Prostate gland (tissue), 2 donors: Measurements from ENCODE around the gene XK. TPM values are rescaled to one million over a fixed set of nuclear protein-coding genes. Genes with fewer than 3 reads are reported as not detected.
A peak's percentile ranks its signal among the peaks of the same experiment; 100 is the strongest.

Source experiments
- DNase-seq: peaks from one replicate; pipeline ENCODE4 v3.0.0-alpha.2; 2019; ENCODE audit warnings: low spot score
- H3K27ac ChIP-seq, 2 donors: fragments of 200-600 bp; sonication (generic); 2 replicates each; pipeline ENCODE4 v1.5.1; 2017 to 2019
- H3K27me3 ChIP-seq: fragments of 200-600 bp; sonication (generic); replicated peaks from 2 replicates; pipeline ENCODE4 v1.5.1; 2019; ENCODE audit not compliant: insufficient read depth
- H3K36me3 ChIP-seq, 2 donors: fragments of 200-600 bp; sonication (generic); 1 replicate in 1 of 2; 2 replicates in 1 of 2; pipeline versions ENCODE4 v1.5.1 to v1.8.1; 2017 to 2019
- H3K4me1 ChIP-seq: fragments of 200-600 bp; sonication (generic); replicated peaks from 2 replicates; pipeline ENCODE4 v1.5.1; 2019
- H3K4me3 ChIP-seq, 2 donors: fragments of 200-600 bp; sonication (generic); 2 replicates each; pipeline ENCODE4 v1.5.1; 2017 to 2019
- H3K9me3 ChIP-seq: fragments of 200-600 bp; sonication (generic); 2 replicates; pipeline ENCODE4 v1.5.1; 2017
- CTCF ChIP-seq, 4 experiments: fragments of 200-600 bp in 2 of 4; fragments of 450-650 bp in 2 of 4; sonication (generic) in 2 of 4; IDR thresholded peaks; 1 replicate in 3 of 4; 2 replicates in 1 of 4; pipeline ENCODE4 v1.5.1; 2016 to 2019; ENCODE audit warnings: antibody characterized with exemption in 4 of 4, mild to moderate bottlenecking in 2 of 4, moderate library complexity in 2 of 4
- POLR2A ChIP-seq: fragments of 450-650 bp; IDR thresholded peaks from one replicate; pipeline ENCODE4 v1.6.1; 2016; ENCODE audit warnings: antibody characterized with exemption, mild to moderate bottlenecking
- POLR2AphosphoS5 ChIP-seq: sonication (generic); formaldehyde crosslinking; IDR thresholded peaks from one replicate; pipeline ENCODE4 v1.6.1; 2017; ENCODE audit warnings: antibody characterized with exemption
- WGBS: methylation state at CpG from one replicate; pipeline ENCODE4 v1.1.5; 2018; 5-methylcytosine and 5-hydroxymethylcytosine counted together
- intact Hi-C: fragments of 100-400 bp; cut with DNase I; formaldehyde crosslinking; loops from one replicate; pipeline ENCODE4 v1.14.2; 2022
- total RNA-seq, 2 donors: library from RNA; depleted of rRNA; stranded (reverse); fragments of >200 nt; gene quantifications; one replicate each; pipeline ENCODE4 v1.1.0, GENCODE V29; 2016

XK gene
- 1 to 10 TPM; 2.6 to 3.2 TPM for total RNA-seq

GRCh38 chrX:37685381-37686359 is at the start of gene XK:
XK (plus strand) TSS chrX:37685791; CDS start chrX:37685962, 171 bp downstream.
- TF ChIP-seq POLR2AphosphoS5 (no peak), POLR2A (peak; percentile 13), CTCF (IDR thresholded peaks at IDR 0.05) (no peak)
- H3K27me3 ChIP-seq: no peaks in the 10 kb centered on the region
- peak; percentile 16 for DNase-seq
- no peaks in the 10 kb centered on the region for H3K9me3 ChIP-seq
- no peaks in the 10 kb centered on the region for H3K4me1 ChIP-seq
- 5% methylated on average over 43 of the region's 100 CpGs for WGBS
- peak within 1 kb of the TSS; percentile 37 to 44 for H3K4me3 ChIP-seq
- H3K27ac ChIP-seq: peak within 1 kb of the TSS; percentile 47 to 72
- intact Hi-C loops: loop anchor here (5.0 kb wide), 1 partner anchor 162 kb away; the partner anchor contains the start of gene DYNLT3
- H3K36me3 ChIP-seq: no peaks in the 10 kb centered on the region

DNA sequence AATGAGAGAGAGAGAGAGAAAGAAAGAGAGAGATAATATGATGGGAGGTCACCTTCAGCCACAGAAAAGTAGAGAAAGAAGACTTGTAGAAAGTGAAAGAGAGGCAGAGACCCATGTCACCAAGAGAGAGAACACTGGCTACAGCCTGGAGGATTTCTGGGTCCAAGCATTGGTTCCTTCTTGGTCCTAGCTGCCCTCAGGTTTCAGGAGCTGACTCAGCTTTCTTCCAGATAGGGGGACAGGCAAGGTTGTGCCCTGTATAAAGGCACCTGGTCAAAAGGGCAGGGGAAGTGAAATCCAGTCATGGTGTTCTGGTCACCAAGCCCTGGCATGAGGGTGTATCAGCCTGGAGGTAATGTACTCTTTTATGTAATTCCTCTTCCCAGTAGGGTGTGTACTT is 47.5 kb upstream of the XK start:
- intact Hi-C loops: no loop called here
- no peaks in the 10 kb centered on the region for H3K36me3 ChIP-seq
- H3K9me3 ChIP-seq: no peaks in the 10 kb centered on the region
- no peak overlapping the region for H3K27ac ChIP-seq
- DNase-seq: no peak
- H3K4me3 ChIP-seq: no peak overlapping the region
- H3K27me3 ChIP-seq: no peaks in the 10 kb centered on the region
- H3K4me1 ChIP-seq: no peaks in the 10 kb centered on the region
- TF ChIP-seq POLR2A (no peak), CTCF (IDR thresholded peaks at IDR 0.05) (no peak), POLR2AphosphoS5 (no peak)

DNA sequence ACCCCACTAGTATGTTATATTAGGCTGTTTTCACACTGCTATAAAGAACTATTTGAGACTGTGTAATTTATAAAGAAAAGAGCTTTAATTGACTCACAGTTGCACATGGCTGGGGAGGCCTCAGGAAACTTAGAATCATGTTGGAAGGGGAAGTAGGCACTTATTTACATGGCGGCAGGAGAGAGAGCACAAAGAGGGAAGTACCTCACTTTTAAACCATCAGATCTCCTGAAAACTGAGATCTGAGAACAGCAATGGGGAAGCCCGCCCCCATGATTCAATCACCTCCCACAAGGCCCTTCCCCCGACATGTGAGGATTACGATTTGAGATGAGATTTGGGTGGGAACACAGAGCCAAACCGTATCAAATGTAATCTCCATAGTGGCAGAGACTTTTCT is 45.4 kb upstream of the XK start:
- no peaks in the 10 kb centered on the region for H3K27me3 ChIP-seq
- TF ChIP-seq POLR2AphosphoS5 (no peak), POLR2A (no peak), CTCF (IDR thresholded peaks at IDR 0.05) (no peak)
- H3K36me3 ChIP-seq: no peaks in the 10 kb centered on the region
- 93% methylated on average over 5 of the region's 5 CpGs for whole genome bisulfite sequencing
- no peak overlapping the region for H3K4me3 ChIP-seq
- H3K27ac ChIP-seq: no peak overlapping the region
- no peaks in the 10 kb centered on the region for H3K4me1 ChIP-seq
- DNase-seq: no peak
- intact Hi-C loops: no loop called here
- H3K9me3 ChIP-seq: no peaks in the 10 kb centered on the region

DNA sequence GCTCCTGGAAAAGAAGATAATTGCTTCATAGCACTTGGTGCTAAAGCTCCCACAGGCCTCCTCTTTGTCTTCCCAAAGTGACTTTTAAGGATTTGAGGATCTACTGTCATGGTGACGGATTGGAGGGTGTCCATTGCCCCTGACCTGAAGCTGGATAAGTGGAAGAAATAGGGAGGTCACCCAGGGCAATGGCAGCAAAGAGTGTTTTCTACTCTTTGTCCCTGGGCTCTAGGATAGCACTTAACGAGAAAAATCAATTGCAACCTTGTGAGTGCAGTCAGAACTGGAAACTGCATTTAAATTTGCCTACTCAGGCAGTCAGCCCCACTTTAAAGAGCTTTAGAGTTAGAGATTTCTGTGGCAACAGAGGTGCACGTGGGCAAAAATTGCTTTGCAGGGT is 43.7 kb upstream of the XK start:
- 63% methylated on average over 3 of the region's 3 CpGs for WGBS
- no peak for DNase-seq
- no peak overlapping the region for H3K27ac ChIP-seq
- no peaks in the 10 kb centered on the region for H3K36me3 ChIP-seq
- H3K4me3 ChIP-seq: no peak overlapping the region
- no peaks in the 10 kb centered on the region for H3K9me3 ChIP-seq
- H3K27me3 ChIP-seq: no peaks in the 10 kb centered on the region
- intact Hi-C loops: no loop called here
- TF ChIP-seq POLR2AphosphoS5 (no peak), POLR2A (no peak), CTCF (IDR thresholded peaks at IDR 0.05) (no peak)
- H3K4me1 ChIP-seq: no peaks in the 10 kb centered on the region
